AG09309 (cell line): ENCODE results near the gene ELOVL3.
"Not testable (repeated sequence)": the region's sequence is repeated elsewhere in the genome, so short reads cannot be mapped to it uniquely, and the experiment has no call there.

ENCODE experiments used
- DNase-seq: peaks from one replicate; pipeline ENCODE4 v3.0.0-alpha.2; 2010; ENCODE audit warnings: low read depth
- H3K4me3 ChIP-seq: 2 replicates; pipeline ENCODE4 v1.5.1; 2011; ENCODE audit warnings: mild to moderate bottlenecking, low read depth, low read length, moderate library complexity; ENCODE audit not compliant: control insufficient read depth
- TF ChIP-seq, protein P1 (sequence below): IDR thresholded peaks from 2 replicates; pipeline ENCODE4 v1.5.1; 2011; ENCODE audit warnings: mild to moderate bottlenecking, low read depth, low read length, inconsistent platforms; ENCODE audit not compliant: insufficient read depth, control insufficient read depth; ENCODE audit errors: missing control alignments

ELOVL3 gene

DNA sequence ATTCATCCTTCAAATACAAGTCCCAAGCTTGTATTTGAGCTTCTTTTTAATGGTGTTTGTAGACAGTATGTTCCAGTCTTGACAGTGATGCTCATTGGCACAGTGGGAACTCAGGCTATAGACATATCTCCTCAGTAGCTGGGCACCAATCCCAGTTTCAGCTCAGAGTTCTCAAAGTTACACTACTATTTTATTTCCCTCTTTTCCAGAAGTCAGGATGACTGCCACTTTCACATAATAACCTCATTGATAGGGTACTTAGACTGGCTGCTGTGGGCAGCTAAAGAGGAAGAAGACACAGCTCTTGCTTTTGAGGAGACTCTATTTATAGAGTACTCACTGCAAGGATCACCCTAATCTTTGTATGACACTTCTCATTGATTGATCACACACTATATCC lies 21.6 kb downstream of the ELOVL3 start:
- no peak overlapping the region for H3K4me3 ChIP-seq
- no peak for DNase-seq
- TF ChIP-seq, protein P1, sequence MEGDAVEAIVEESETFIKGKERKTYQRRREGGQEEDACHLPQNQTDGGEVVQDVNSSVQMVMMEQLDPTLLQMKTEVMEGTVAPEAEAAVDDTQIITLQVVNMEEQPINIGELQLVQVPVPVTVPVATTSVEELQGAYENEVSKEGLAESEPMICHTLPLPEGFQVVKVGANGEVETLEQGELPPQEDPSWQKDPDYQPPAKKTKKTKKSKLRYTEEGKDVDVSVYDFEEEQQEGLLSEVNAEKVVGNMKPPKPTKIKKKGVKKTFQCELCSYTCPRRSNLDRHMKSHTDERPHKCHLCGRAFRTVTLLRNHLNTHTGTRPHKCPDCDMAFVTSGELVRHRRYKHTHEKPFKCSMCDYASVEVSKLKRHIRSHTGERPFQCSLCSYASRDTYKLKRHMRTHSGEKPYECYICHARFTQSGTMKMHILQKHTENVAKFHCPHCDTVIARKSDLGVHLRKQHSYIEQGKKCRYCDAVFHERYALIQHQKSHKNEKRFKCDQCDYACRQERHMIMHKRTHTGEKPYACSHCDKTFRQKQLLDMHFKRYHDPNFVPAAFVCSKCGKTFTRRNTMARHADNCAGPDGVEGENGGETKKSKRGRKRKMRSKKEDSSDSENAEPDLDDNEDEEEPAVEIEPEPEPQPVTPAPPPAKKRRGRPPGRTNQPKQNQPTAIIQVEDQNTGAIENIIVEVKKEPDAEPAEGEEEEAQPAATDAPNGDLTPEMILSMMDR, result no peak

DNA sequence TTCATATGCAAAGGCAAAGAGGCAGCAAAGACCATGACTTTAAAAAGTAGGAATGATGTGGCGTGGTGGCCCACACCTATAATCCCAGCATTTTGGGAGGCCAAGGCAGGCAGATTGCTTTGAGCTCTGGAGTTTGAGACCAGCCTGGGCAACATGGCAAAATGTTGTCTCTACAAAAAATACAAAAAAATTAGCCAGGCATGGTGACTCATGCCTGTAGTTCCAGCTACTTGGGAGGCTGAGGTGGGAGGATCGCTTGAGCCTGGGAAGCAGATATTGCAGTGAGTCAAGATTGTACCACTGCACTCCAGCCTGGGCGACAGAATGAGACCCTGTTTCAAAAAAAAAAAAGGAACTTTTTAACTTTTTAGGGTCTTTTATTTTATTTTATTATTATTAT lies 26.4 kb downstream of the ELOVL3 start:
- DNase-seq, result not testable (repeated sequence)

DNA sequence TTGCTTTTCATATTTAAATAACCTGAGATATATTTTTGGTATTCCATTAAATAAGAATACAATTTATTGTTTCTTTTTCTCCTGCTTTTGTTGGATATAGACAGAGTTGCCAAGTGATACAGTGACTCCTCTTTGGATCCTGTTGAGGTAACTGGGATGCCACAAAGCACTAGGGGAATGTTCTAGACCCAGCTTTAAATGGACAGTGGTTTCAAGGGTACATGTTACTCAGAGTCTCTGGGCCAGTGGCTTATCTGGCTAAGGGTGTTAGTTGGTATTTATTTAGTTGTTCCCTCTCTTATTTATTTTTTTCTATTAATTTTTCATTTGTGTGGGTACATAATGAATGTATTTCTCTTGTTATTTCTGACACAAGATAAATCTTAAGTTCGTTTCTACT lies 28.3 kb downstream of the ELOVL3 start:
- H3K4me3 ChIP-seq, result no peak overlapping the region
- DNase-seq, result no peak
- TF ChIP-seq, protein P1, result no peak

More for the DNA sequence above, 26.4 kb downstream of the ELOVL3 start:
- not testable (repeated sequence) for H3K4me3 ChIP-seq

DNA sequence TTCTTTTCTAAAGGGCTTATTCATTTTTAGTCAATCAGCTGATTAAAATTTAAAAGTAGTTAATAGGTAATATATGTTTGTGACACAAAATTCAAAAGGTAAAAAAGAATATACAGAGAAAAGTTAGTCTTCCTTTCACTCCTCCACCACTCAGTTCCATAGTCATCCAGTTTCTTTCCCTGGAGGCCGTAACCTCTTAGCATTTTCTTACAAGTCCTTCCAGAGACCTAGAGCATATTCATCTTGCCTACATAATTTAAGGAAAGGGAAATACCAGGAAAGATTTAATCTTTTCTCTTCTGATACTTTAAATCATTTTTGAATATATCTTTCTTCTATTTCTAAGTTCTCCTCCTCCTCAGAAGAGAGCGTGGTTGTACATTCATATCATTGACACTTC lies 29.3 kb downstream of the ELOVL3 start:
- DNase-seq, result no peak
- H3K4me3 ChIP-seq, result no peak overlapping the region
- TF ChIP-seq, protein P1, result no peak

DNA sequence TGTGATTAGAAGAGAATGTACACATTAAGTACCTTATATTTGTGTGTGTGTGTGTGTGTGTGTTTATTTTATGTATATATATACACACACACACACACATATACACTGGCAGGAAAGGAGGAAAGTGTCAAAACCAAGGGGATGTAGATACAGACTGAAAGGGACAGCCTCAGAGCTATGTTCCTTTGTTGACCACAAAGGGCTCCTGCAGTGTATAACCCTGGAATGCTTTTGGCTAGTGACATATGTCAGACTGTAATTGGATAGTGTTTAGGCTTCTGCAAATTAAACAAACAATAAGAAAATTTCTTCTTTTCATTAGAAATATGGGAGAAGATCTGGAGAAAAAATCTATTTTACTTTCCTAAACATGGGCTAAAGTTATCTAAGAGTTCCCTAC lies 35.1 kb downstream of the ELOVL3 start:
- no peak for DNase-seq
- H3K4me3 ChIP-seq, result no peak overlapping the region

DNA sequence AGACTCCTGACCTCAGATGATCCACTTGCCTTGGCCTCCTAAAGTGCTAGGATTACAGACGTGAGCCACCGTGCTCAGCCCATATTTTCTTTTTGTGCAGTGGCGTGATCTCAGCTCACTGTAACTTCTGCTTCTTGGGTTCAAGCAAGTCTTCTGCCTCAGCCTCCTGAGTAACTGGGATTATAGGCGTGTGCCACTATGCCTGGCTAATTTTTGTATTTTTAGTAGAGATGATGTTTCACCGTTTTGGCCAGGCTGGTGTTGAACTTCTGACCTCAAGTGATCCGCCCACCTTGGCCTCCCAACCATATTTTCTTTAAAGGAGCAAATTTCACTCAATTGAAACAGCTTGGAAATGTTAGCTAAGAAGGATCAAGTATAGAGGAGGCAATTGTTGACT lies 35.7 kb downstream of the ELOVL3 start:
- H3K4me3 ChIP-seq, result no peak overlapping the region
- TF ChIP-seq, protein P1, result no peak
- DNase-seq, result no peak

More for the DNA sequence above, 35.1 kb downstream of the ELOVL3 start:
- TF ChIP-seq, protein P1, result no peak

DNA sequence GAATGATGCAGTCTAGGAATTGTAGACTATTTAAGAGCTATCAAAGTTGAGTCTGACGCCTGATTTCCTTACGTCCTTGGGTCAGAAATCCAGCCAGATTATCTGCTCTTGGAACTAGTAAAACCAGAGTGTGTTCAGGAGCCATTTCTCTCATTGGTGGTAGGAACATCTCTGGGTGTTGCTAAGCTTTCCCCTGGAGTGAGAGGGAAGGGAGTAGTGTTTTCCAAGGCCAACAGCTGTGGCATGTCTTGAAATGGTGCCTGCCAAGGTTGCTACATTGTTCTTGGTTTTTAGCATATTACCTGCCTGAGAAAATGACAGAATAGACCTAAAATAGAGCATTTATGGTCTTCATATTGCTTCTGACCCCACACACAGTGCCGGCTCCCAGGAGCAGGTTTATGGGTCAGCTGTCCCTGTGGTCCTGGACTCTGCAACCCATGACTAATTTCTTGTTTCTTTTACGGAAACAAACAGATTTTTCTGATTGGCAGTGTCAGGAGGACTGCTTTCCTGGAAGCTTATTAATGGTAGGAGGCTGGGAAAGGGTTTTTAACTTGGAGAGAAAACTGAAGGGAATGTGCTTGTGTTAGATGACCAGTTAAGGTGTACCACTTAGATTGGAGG lies 36.8 kb downstream of the ELOVL3 start:
- H3K4me3 ChIP-seq, result no peak overlapping the region
- TF ChIP-seq, protein P1, result no peak
- no peak for DNase-seq
